Osteoblast (primary cell): ENCODE data around the gene ETFA. TPM values are rescaled to one million over a fixed set of nuclear protein-coding genes. Genes with fewer than 3 reads are reported as not detected.

Experiments used
- DNase-seq: peaks from one replicate; pipeline ENCODE4 v3.0.0; 2011; ENCODE audit warnings: low spot score, mixed read lengths; ENCODE audit not compliant: insufficient read length; ENCODE audit errors: missing footprints
- H2AFZ ChIP-seq: 2 replicates; pipeline ENCODE4 v1.6.0; 2011; ENCODE audit warnings: mild to moderate bottlenecking, low read length
- H3K27ac ChIP-seq: 2 replicates; pipeline ENCODE4 v1.5.1; 2011; ENCODE audit warnings: mild to moderate bottlenecking, low read depth, low read length, moderate library complexity
- H3K27me3 ChIP-seq: 2 replicates; pipeline ENCODE4 v1.6.0; 2012; ENCODE audit warnings: mild to moderate bottlenecking, control low read depth, inconsistent platforms, low read length, moderate library complexity; ENCODE audit not compliant: insufficient read depth
- H3K36me3 ChIP-seq: 2 replicates; pipeline ENCODE4 v1.5.1; 2011; ENCODE audit warnings: mild to moderate bottlenecking, low read length, control low read depth, moderate library complexity; ENCODE audit not compliant: insufficient read depth
- H3K4me1 ChIP-seq: 2 replicates; pipeline ENCODE4 v1.5.1; 2011; ENCODE audit warnings: mild to moderate bottlenecking, low read length, control low read depth, moderate library complexity; ENCODE audit not compliant: insufficient read depth
- H3K4me2 ChIP-seq: 2 replicates; pipeline ENCODE4 v1.6.0; 2011; ENCODE audit warnings: mild to moderate bottlenecking, low read length; ENCODE audit not compliant: insufficient read depth
- H3K4me3 ChIP-seq: fragments of 200-600 bp; sonication (generic); 3 replicates; pipeline ENCODE4 v1.5.1; 2012; ENCODE audit warnings: mild to moderate bottlenecking, low read length, inconsistent platforms; ENCODE audit not compliant: insufficient read depth
- H3K79me2 ChIP-seq: 2 replicates; pipeline ENCODE4 v1.6.0; 2012; ENCODE audit warnings: mild to moderate bottlenecking, low read length, control low read depth, inconsistent platforms; ENCODE audit not compliant: insufficient read depth
- H3K9me3 ChIP-seq: 2 replicates; pipeline ENCODE4 v1.5.1; 2011; ENCODE audit warnings: low read depth, low read length, control low read depth
- H4K20me1 ChIP-seq: 2 replicates; pipeline ENCODE4 v1.6.0; 2012; ENCODE audit warnings: mild to moderate bottlenecking, low read length, control low read depth; ENCODE audit not compliant: insufficient read depth
- CTCF ChIP-seq: IDR thresholded peaks from 2 replicates; pipeline ENCODE4 v1.5.1; 2011; ENCODE audit warnings: mild to moderate bottlenecking, low read depth, low read length, moderate library complexity; ENCODE audit errors: extremely low read depth
- total RNA-seq: library from RNA; depleted of rRNA; stranded (reverse); fragments of >200 nt; gene quantifications from 2 replicates; pipeline ENCODE4 v1.2.3, GENCODE V29; 2012

The ETFA gene
- 85.0 and 110 TPM in 2 replicates for total RNA-seq

GRCh38 chr15:76311100-76311953 is at the start of gene ETFA:
Gene ETFA, minus strand, starts transcription at chr15:76311469. Its CDS starts 81 bp downstream, at chr15:76311388.
- Histone ChIP-seq H2AFZ (peak within 1 kb of the TSS; percentile 96), H4K20me1 (peaks cover 28% of the 10 kb centered on the region), H3K4me2 (peak within 1 kb of the TSS; percentile 83), H3K4me3 (peak within 1 kb of the TSS; percentile 97), H3K36me3 (no peaks in the 10 kb centered on the region), H3K27me3 (no peaks in the 10 kb centered on the region), H3K4me1 (peaks cover 19% of the 10 kb centered on the region), H3K9me3 (no peaks in the 10 kb centered on the region), H3K27ac (peak within 1 kb of the TSS; percentile 93), H3K79me2 (peaks cover 45% of the 10 kb centered on the region)
- DNase-seq, result peak; percentile 99
- no peak for TF ChIP-seq CTCF

GRCh38 chr15:76360416-76360815 is 49.1 kb upstream of the ETFA start:
- no peak overlapping the region for H3K4me2 ChIP-seq
- H3K4me3 ChIP-seq, result no peak overlapping the region
- H3K4me1 ChIP-seq, result no peaks in the 10 kb centered on the region
- TF ChIP-seq CTCF, result no peak
- no peak for DNase-seq
- no peak overlapping the region for H2AFZ ChIP-seq
- no peaks in the 10 kb centered on the region for H3K36me3 ChIP-seq
- H4K20me1 ChIP-seq, result no peaks in the 10 kb centered on the region
- H3K27me3 ChIP-seq, result no peaks in the 10 kb centered on the region
- no peaks in the 10 kb centered on the region for H3K79me2 ChIP-seq
- H3K9me3 ChIP-seq, result no peaks in the 10 kb centered on the region
- H3K27ac ChIP-seq, result no peak overlapping the region

GRCh38 chr15:76359152-76359551 is 47.9 kb upstream of the ETFA start:
- H3K27me3 ChIP-seq, result peaks cover 3% of the 10 kb centered on the region
- TF ChIP-seq CTCF, result no peak
- H3K4me3 ChIP-seq, result no peak overlapping the region
- no peaks in the 10 kb centered on the region for H3K79me2 ChIP-seq
- H2AFZ ChIP-seq, result no peak overlapping the region
- H3K9me3 ChIP-seq, result no peaks in the 10 kb centered on the region
- no peak overlapping the region for H3K4me2 ChIP-seq
- H4K20me1 ChIP-seq, result no peaks in the 10 kb centered on the region
- H3K36me3 ChIP-seq, result no peaks in the 10 kb centered on the region
- DNase-seq, result no peak
- no peaks in the 10 kb centered on the region for H3K4me1 ChIP-seq
- no peak overlapping the region for H3K27ac ChIP-seq

- Histone ChIP-seq H3K36me3 (no peaks in the 10 kb centered on the region), H3K9me3 (no peaks in the 10 kb centered on the region), H3K79me2 (no peaks in the 10 kb centered on the region), H3K27me3 (peaks cover 3% of the 10 kb centered on the region), H3K4me1 (no peaks in the 10 kb centered on the region), H4K20me1 (no peaks in the 10 kb centered on the region), H3K27ac (no peak overlapping the region), H2AFZ (no peak overlapping the region), H3K4me3 (no peak overlapping the region), H3K4me2 (no peak overlapping the region)
- no peak for DNase-seq
- TF ChIP-seq CTCF, result no peak
Observed at GRCh38 chr15:76358453-76358852, 47.2 kb upstream of the ETFA start.
